ENCODE data around the gene ZNF362.

DNA sequence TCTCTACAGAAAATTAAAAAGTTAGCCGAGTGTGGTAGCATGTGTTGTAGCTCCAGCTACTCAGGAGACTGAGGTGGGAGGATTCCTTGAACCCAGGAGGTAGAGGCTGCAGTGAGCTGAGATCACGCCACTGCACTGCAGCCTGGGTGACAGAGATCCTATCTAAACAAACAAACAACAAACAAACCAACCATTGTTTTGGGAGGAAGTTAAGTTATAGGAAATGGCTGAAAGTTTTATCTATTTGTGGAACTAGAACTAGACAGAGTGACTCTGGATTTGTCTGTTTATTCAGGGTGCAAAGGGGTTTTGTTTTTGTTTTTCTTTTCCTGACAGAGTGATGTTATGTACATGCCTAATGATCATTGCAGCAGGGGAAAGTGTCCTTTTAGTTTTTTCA lies 31.0 kb downstream of the ZNF362 start:
- TF ChIP-seq, protein P1, sequence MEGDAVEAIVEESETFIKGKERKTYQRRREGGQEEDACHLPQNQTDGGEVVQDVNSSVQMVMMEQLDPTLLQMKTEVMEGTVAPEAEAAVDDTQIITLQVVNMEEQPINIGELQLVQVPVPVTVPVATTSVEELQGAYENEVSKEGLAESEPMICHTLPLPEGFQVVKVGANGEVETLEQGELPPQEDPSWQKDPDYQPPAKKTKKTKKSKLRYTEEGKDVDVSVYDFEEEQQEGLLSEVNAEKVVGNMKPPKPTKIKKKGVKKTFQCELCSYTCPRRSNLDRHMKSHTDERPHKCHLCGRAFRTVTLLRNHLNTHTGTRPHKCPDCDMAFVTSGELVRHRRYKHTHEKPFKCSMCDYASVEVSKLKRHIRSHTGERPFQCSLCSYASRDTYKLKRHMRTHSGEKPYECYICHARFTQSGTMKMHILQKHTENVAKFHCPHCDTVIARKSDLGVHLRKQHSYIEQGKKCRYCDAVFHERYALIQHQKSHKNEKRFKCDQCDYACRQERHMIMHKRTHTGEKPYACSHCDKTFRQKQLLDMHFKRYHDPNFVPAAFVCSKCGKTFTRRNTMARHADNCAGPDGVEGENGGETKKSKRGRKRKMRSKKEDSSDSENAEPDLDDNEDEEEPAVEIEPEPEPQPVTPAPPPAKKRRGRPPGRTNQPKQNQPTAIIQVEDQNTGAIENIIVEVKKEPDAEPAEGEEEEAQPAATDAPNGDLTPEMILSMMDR (IDR thresholded peaks at IDR 0.05): no peak
- no peak for TF ChIP-seq POLR2AphosphoS5 (IDR thresholded peaks at IDR 0.05; ENCODE audit: insufficient read depth in 1 of 2, low read depth in 1 of 2)
